HUES64 (cell line): ENCODE measurements around the gene MTCH1.
"Not testable (repeated sequence)": the region's sequence is repeated elsewhere in the genome, so short reads cannot be mapped to it uniquely, and the experiment has no call there.

Experiments
- H3K27ac ChIP-seq: 2 replicates; pipeline ENCODE4 v1.7.0; 2013; ENCODE audit warnings: low read depth, low read length, inconsistent platforms
- H3K27me3 ChIP-seq: 2 replicates; pipeline ENCODE4 v1.6.1; 2013; ENCODE audit warnings: mild to moderate bottlenecking, low read length; ENCODE audit not compliant: insufficient read depth
- H3K36me3 ChIP-seq: 2 replicates; pipeline ENCODE4 v1.6.1; 2013; ENCODE audit warnings: mild to moderate bottlenecking, low read length; ENCODE audit not compliant: insufficient read depth
- H3K4me1 ChIP-seq: 2 replicates; pipeline ENCODE4 v1.6.1; 2013; ENCODE audit warnings: mild to moderate bottlenecking, low read length, moderate library complexity; ENCODE audit not compliant: insufficient read depth
- H3K4me3 ChIP-seq: 2 replicates; pipeline ENCODE4 v1.5.1; 2013; ENCODE audit warnings: mild to moderate bottlenecking, low read length, moderate library complexity
- H3K9ac ChIP-seq: 2 replicates; pipeline ENCODE4 v1.6.1; 2013; ENCODE audit warnings: mild to moderate bottlenecking, low read depth, low read length
- H3K9me3 ChIP-seq: 2 replicates; pipeline ENCODE4 v1.6.1; 2013; ENCODE audit warnings: low read depth, low read length; ENCODE audit not compliant: insufficient read depth
- WGBS: fragments of 150-250, 120-280 bp; methylation state at CpG from one replicate; pipeline ENCODE4 v1.1.7; 2013; ENCODE audit warnings: missing lambda C conversion rate; 5-methylcytosine and 5-hydroxymethylcytosine counted together

The MTCH1 gene

GRCh38 chr6:36939005-36939404, 47.0 kb downstream of the MTCH1 start:
- H3K36me3 ChIP-seq, H3K9ac ChIP-seq, H3K27ac ChIP-seq, H3K4me1 ChIP-seq, H3K4me3 ChIP-seq, H3K9me3 ChIP-seq, H3K27me3 ChIP-seq: not testable (repeated sequence)
- 92% methylated on average over 5 of the region's 5 CpGs for WGBS

GRCh38 chr6:36938536-36938935, 47.5 kb downstream of the MTCH1 start:
- Histone ChIP-seq H3K4me3 (no peak overlapping the region), H3K9me3 (no peaks in the 10 kb centered on the region), H3K27ac (no peak overlapping the region), H3K9ac (no peak overlapping the region), H3K36me3 (no peaks in the 10 kb centered on the region), H3K4me1 (no peaks in the 10 kb centered on the region), H3K27me3 (no peaks in the 10 kb centered on the region)
- WGBS = 94% methylated on average over 4 of the region's 4 CpGs

- Histone ChIP-seq H3K36me3 (no peaks in the 10 kb centered on the region), H3K27me3 (no peaks in the 10 kb centered on the region), H3K9me3 (no peaks in the 10 kb centered on the region), H3K9ac (no peak overlapping the region), H3K4me1 (no peaks in the 10 kb centered on the region), H3K27ac (no peak overlapping the region), H3K4me3 (no peak overlapping the region)
- WGBS = 95% methylated on average over 6 of the region's 6 CpGs
These were observed 48.1 kb downstream of the MTCH1 start for GRCh38 chr6:36937896-36938295.

GRCh38 chr6:36936824-36937223, 49.2 kb downstream of the MTCH1 start:
- Histone ChIP-seq H3K36me3 (no peaks in the 10 kb centered on the region), H3K27me3 (no peaks in the 10 kb centered on the region), H3K9ac (no peak overlapping the region), H3K4me3 (no peak overlapping the region), H3K27ac (no peak overlapping the region), H3K9me3 (no peaks in the 10 kb centered on the region), H3K4me1 (no peaks in the 10 kb centered on the region)
- 94% methylated on average over 5 of the region's 5 CpGs for WGBS

GRCh38 chr6:36934901-36935300, 51.1 kb downstream of the MTCH1 start:
- 95% methylated on average over 7 of the region's 7 CpGs for WGBS
- H3K27me3 ChIP-seq = no peaks in the 10 kb centered on the region
- no peak overlapping the region for H3K27ac ChIP-seq

GRCh38 chr6:36933519-36933918, 52.5 kb downstream of the MTCH1 start:
- H3K27ac ChIP-seq = no peak overlapping the region
- H3K4me1 ChIP-seq = no peaks in the 10 kb centered on the region
- H3K4me3 ChIP-seq = no peak overlapping the region
- H3K36me3 ChIP-seq = no peaks in the 10 kb centered on the region
- WGBS = 92% methylated on average over 3 of the region's 4 CpGs
- H3K27me3 ChIP-seq = no peaks in the 10 kb centered on the region
- H3K9me3 ChIP-seq = no peaks in the 10 kb centered on the region
- no peak overlapping the region for H3K9ac ChIP-seq

More at GRCh38 chr6:36934901-36935300, 51.1 kb downstream of the MTCH1 start:
- no peak overlapping the region for H3K4me3 ChIP-seq
- no peaks in the 10 kb centered on the region for H3K36me3 ChIP-seq
- H3K4me1 ChIP-seq = no peaks in the 10 kb centered on the region
- H3K9ac ChIP-seq = no peak overlapping the region
- H3K9me3 ChIP-seq = no peaks in the 10 kb centered on the region

GRCh38 chr6:36933102-36933501, 52.9 kb downstream of the MTCH1 start:
- Histone ChIP-seq H3K4me3 (no peak overlapping the region), H3K27me3 (no peaks in the 10 kb centered on the region), H3K36me3 (no peaks in the 10 kb centered on the region), H3K27ac (no peak overlapping the region), H3K9ac (no peak overlapping the region), H3K9me3 (no peaks in the 10 kb centered on the region), H3K4me1 (no peaks in the 10 kb centered on the region)
- 93% methylated on average over 2 of the region's 2 CpGs for WGBS

- H3K4me3 ChIP-seq = no peak overlapping the region
- no peaks in the 10 kb centered on the region for H3K4me1 ChIP-seq
- no peaks in the 10 kb centered on the region for H3K27me3 ChIP-seq
- no peak overlapping the region for H3K9ac ChIP-seq
- no peak overlapping the region for H3K27ac ChIP-seq
- H3K36me3 ChIP-seq = no peaks in the 10 kb centered on the region
- 93% methylated on average over 4 of the region's 4 CpGs for WGBS
- no peaks in the 10 kb centered on the region for H3K9me3 ChIP-seq
These were observed 55.5 kb downstream of the MTCH1 start for GRCh38 chr6:36930483-36930882.

- Histone ChIP-seq H3K4me1 (no peaks in the 10 kb centered on the region), H3K27me3 (no peaks in the 10 kb centered on the region), H3K36me3 (no peaks in the 10 kb centered on the region), H3K9me3 (no peaks in the 10 kb centered on the region), H3K27ac (no peak overlapping the region), H3K4me3 (no peak overlapping the region), H3K9ac (no peak overlapping the region)
- WGBS = 83% methylated on average over 4 of the region's 5 CpGs
These were observed 56.4 kb downstream of the MTCH1 start for GRCh38 chr6:36929607-36930006.

GRCh38 chr6:36929152-36929551, 56.8 kb downstream of the MTCH1 start:
- no peaks in the 10 kb centered on the region for H3K9me3 ChIP-seq
- no peaks in the 10 kb centered on the region for H3K36me3 ChIP-seq
- no peak overlapping the region for H3K9ac ChIP-seq
- 92% methylated on average over 9 of the region's 10 CpGs for WGBS
- no peaks in the 10 kb centered on the region for H3K4me1 ChIP-seq
- H3K4me3 ChIP-seq = no peak overlapping the region
- no peak overlapping the region for H3K27ac ChIP-seq
- no peaks in the 10 kb centered on the region for H3K27me3 ChIP-seq

- H3K4me1 ChIP-seq = no peaks in the 10 kb centered on the region
- H3K4me3 ChIP-seq = no peak overlapping the region
- no peaks in the 10 kb centered on the region for H3K9me3 ChIP-seq
- no peaks in the 10 kb centered on the region for H3K27me3 ChIP-seq
- H3K9ac ChIP-seq = no peak overlapping the region; the same call in 1 of the 2 replicates
- WGBS = 86% methylated on average over 7 of the region's 7 CpGs
- H3K27ac ChIP-seq = no peak overlapping the region
- no peaks in the 10 kb centered on the region for H3K36me3 ChIP-seq
These were observed 57.5 kb downstream of the MTCH1 start for GRCh38 chr6:36928547-36928918.

- Histone ChIP-seq H3K27me3 (no peaks in the 10 kb centered on the region), H3K9ac (no peak overlapping the region), H3K36me3 (no peaks in the 10 kb centered on the region), H3K4me3 (no peak overlapping the region), H3K27ac (no peak overlapping the region), H3K4me1 (no peaks in the 10 kb centered on the region), H3K9me3 (no peaks in the 10 kb centered on the region)
- WGBS = 86% methylated on average over 13 of the region's 13 CpGs
These were observed 58.1 kb downstream of the MTCH1 start for GRCh38 chr6:36927691-36928546.
